Esophagus squamous epithelium (tissue), 4 donors: ENCODE measurements around the gene EPHA6.

ENCODE experiments used
- POLR2A ChIP-seq, 4 donors: fragments of 450-650 bp; IDR thresholded peaks; one replicate each; pipeline ENCODE4 v1.6.1; 2017; ENCODE audit warnings: antibody characterized with exemption in 4 of 4, mild to moderate bottlenecking in 4 of 4, moderate library complexity in 3 of 4
- TF ChIP-seq, protein P1 (sequence below), 6 experiments: fragments of 450-650 bp in 4 of 6; fragments of 200-600 bp in 2 of 6; sonication (generic) in 2 of 6; IDR thresholded peaks; one replicate each; pipeline ENCODE4 v1.5.1; 2016 to 2019; ENCODE audit warnings: antibody characterized with exemption in 6 of 6, mild to moderate bottlenecking in 4 of 6, moderate library complexity in 4 of 6

DNA sequence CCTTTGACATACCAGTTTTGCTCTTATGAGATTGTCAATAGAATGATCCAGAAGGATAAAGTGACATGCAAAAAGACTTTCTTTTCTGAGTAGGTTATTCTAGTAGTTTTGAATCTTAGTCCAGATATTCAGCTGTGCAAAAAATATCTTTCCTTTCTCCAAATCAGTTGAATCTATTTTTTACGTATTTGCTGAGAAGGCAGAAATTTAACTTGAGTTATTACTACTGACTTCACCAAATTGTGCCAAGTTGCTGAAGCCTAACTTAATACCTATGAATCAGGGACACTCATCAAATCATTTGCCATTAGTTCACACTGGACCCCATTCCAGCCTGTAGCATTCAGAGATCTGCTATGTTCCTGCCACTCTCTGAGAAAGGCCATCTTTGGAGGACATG is 215.6 kb downstream of the EPHA6 start:
- TF ChIP-seq, protein P1, sequence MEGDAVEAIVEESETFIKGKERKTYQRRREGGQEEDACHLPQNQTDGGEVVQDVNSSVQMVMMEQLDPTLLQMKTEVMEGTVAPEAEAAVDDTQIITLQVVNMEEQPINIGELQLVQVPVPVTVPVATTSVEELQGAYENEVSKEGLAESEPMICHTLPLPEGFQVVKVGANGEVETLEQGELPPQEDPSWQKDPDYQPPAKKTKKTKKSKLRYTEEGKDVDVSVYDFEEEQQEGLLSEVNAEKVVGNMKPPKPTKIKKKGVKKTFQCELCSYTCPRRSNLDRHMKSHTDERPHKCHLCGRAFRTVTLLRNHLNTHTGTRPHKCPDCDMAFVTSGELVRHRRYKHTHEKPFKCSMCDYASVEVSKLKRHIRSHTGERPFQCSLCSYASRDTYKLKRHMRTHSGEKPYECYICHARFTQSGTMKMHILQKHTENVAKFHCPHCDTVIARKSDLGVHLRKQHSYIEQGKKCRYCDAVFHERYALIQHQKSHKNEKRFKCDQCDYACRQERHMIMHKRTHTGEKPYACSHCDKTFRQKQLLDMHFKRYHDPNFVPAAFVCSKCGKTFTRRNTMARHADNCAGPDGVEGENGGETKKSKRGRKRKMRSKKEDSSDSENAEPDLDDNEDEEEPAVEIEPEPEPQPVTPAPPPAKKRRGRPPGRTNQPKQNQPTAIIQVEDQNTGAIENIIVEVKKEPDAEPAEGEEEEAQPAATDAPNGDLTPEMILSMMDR (IDR thresholded peaks at IDR 0.05), result no peak
- no peak for TF ChIP-seq POLR2A (IDR thresholded peaks at IDR 0.05)
